Endothelial cell of umbilical vein (primary cell): ENCODE measurements around the gene PEAK3. TPM values are rescaled to one million over a fixed set of nuclear protein-coding genes. Genes with fewer than 3 reads are reported as not detected.

Source experiments
- BruUV-seq: library from RNA; stranded (reverse); fragments of 400-500 nt; replicated peaks from 2 replicates; lab custom pipeline; 2021; lab: Mats Ljungman, UMichigan
- CTCF ChIA-PET: fragments of 300-600, 350-600 bp; sonication (Branson Sonifier 250); formaldehyde crosslinking; loops from one replicate; lab custom pipeline; 2021; ENCODE audit warnings: antibody characterized with exemption, inconsistent platforms; lab: Charles Lee
- POLR2A ChIA-PET: fragments of 300-600, 350-600 bp; sonication (Branson Sonifier 250); formaldehyde crosslinking; loops from one replicate; lab custom pipeline; 2021; ENCODE audit warnings: antibody characterized with exemption, inconsistent platforms; lab: Charles Lee
- DNase-seq: peaks from one replicate; pipeline ENCODE4 v3.0.0-alpha.2; 2011; ENCODE audit warnings: low read depth, low spot score
- FAIRE-seq: peaks from 2 replicates; lab custom pipeline; 2011; peaks lifted over from hg19 to GRCh38; lab: Jason Lieb, UNC
- H2AFZ ChIP-seq: 2 replicates; pipeline ENCODE4 v1.6.0; 2012; ENCODE audit warnings: low read depth, low read length, control low read depth, inconsistent platforms
- H3K27ac ChIP-seq: 2 replicates; pipeline ENCODE4 v1.5.1; 2011; ENCODE audit warnings: low read depth, mild to moderate bottlenecking, control low read depth, low read length, moderate library complexity; ENCODE audit not compliant: insufficient read depth
- H3K27me3 ChIP-seq, 2 experiments: 2 replicates each; pipeline versions ENCODE4 v1.6.0 to v1.6.1; 2011; ENCODE audit warnings: low read length in 2 of 2, mixed read lengths in 1 of 2; ENCODE audit not compliant: control insufficient read depth in 2 of 2, insufficient read depth in 2 of 2
- H3K36me3 ChIP-seq, 2 experiments: 2 replicates in 1 of 2; 3 replicates in 1 of 2; pipeline ENCODE4 v1.5.1; 2011; ENCODE audit warnings: low read length in 2 of 2, mild to moderate bottlenecking in 1 of 2, moderate library complexity in 1 of 2; ENCODE audit not compliant: control insufficient read depth in 2 of 2, insufficient read depth in 2 of 2; ENCODE audit errors: extremely low read depth in 1 of 2
- H3K4me1 ChIP-seq: 3 replicates; pipeline ENCODE4 v1.5.1; 2011; ENCODE audit warnings: mild to moderate bottlenecking, low read length; ENCODE audit not compliant: control insufficient read depth, insufficient read depth; ENCODE audit errors: extremely low read depth
- H3K4me2 ChIP-seq: 2 replicates; pipeline ENCODE4 v1.6.1; 2011; ENCODE audit warnings: low read length, control low read depth, mixed read lengths; ENCODE audit not compliant: insufficient read depth
- H3K4me3 ChIP-seq, 3 experiments: fragments of 200-600 bp in 1 of 3; sonication (generic), shearing (Covaris generic) in 1 of 3; replicated peaks in 1 of 3; 2 replicates each; pipeline ENCODE4 v1.5.1; 2011 to 2016; ENCODE audit warnings: control low read depth in 3 of 3, low read length in 3 of 3, mild to moderate bottlenecking in 2 of 3, inconsistent platforms in 1 of 3, low read depth in 1 of 3, moderate library complexity in 1 of 3; ENCODE audit not compliant: insufficient read depth in 1 of 3
- H3K79me2 ChIP-seq: 2 replicates; pipeline ENCODE4 v1.6.0; 2012; ENCODE audit warnings: low read length, inconsistent platforms; ENCODE audit not compliant: control insufficient read depth, insufficient read depth
- H3K9ac ChIP-seq: replicated peaks from 2 replicates; pipeline ENCODE3; 2011; ENCODE audit warnings: low read length, control low read depth; ENCODE audit not compliant: insufficient read depth; ENCODE audit errors: extremely low read depth
- H3K9me1 ChIP-seq: replicated peaks from 3 replicates; pipeline ENCODE4 v1.6.0; 2011; ENCODE audit warnings: mild to moderate bottlenecking, low read length; ENCODE audit not compliant: control insufficient read depth, insufficient read depth; ENCODE audit errors: extremely low read depth
- H3K9me3 ChIP-seq: replicated peaks from 2 replicates; pipeline ENCODE4 v1.5.1; 2012; ENCODE audit warnings: low read length, inconsistent platforms; ENCODE audit not compliant: control insufficient read depth, insufficient read depth
- H4K20me1 ChIP-seq: replicated peaks from 2 replicates; pipeline ENCODE3; 2011; ENCODE audit warnings: mild to moderate bottlenecking, low read length; ENCODE audit not compliant: control insufficient read depth, insufficient read depth; ENCODE audit errors: extremely low read depth
- EZH2 ChIP-seq: IDR thresholded peaks from 2 replicates; pipeline ENCODE4 v1.6.1; 2012; ENCODE audit warnings: borderline replicate concordance, low read depth, mild to moderate bottlenecking, moderate library complexity, low read length, inconsistent platforms; ENCODE audit not compliant: severe bottlenecking
- FOS ChIP-seq: IDR thresholded peaks from 2 replicates; pipeline ENCODE4 v1.6.1; 2011; ENCODE audit warnings: mild to moderate bottlenecking, low read length, moderate library complexity, borderline replicate concordance; ENCODE audit not compliant: insufficient read depth
- GATA2 ChIP-seq: IDR thresholded peaks from 2 replicates; pipeline ENCODE4 v1.7.0; 2011; ENCODE audit warnings: low read depth, mild to moderate bottlenecking, moderate library complexity, mixed read lengths, low read length; ENCODE audit not compliant: insufficient read length, insufficient read depth
- JUN ChIP-seq: IDR thresholded peaks from 2 replicates; pipeline ENCODE4 v1.6.1; 2011; ENCODE audit warnings: borderline replicate concordance, low read depth; ENCODE audit not compliant: insufficient read length, insufficient read depth
- MAX ChIP-seq: IDR thresholded peaks from 2 replicates; pipeline ENCODE4 v1.6.1; 2011; ENCODE audit not compliant: insufficient read depth, insufficient read length
- MYC ChIP-seq: IDR thresholded peaks from one replicate; pipeline ENCODE4 v1.6.1; 2011; ENCODE audit warnings: mild to moderate bottlenecking, low read depth, low read length
- POLR2A ChIP-seq: IDR thresholded peaks from 2 replicates; pipeline ENCODE4 v1.6.1; 2012; ENCODE audit warnings: low read depth, mild to moderate bottlenecking, control low read depth, low read length
- POLR2AphosphoS5 ChIP-seq: IDR thresholded peaks from 2 replicates; pipeline ENCODE4 v1.6.1; 2012; ENCODE audit warnings: low read depth, mild to moderate bottlenecking, control low read depth, low read length, moderate library complexity; ENCODE audit not compliant: insufficient read depth
- dilution Hi-C: fragments of 300-500 bp; cut with MboI; formaldehyde crosslinking; loops from one replicate; pipeline ENCODE4 v1.15.0; 2019; ENCODE audit warnings: low sequenced_read_pairs; ENCODE audit not compliant: extremely low pct_ligation_motif_present
- intact Hi-C: fragments of 100-400 bp; cut with micrococcal nuclease; formaldehyde crosslinking; loops from one replicate; pipeline ENCODE4 v1.10.0; 2022
- polyA plus RNA-seq, 4 experiments: library from polyadenylated mRNA; depleted of rRNA in 3 of 4; stranded (reverse) in 3 of 4; unstranded in 1 of 4; fragments of >200 nt; gene quantifications; 2 replicates each; pipeline versions ENCODE4 v1.2.1 to v1.2.3, GENCODE V29; 2011 to 2012; ENCODE audit warnings: missing spikeins in 1 of 4
- total RNA-seq: library from RNA; stranded (reverse); gene quantifications from 2 replicates; pipeline ENCODE4 v1.2.3, GENCODE V29; 2021
- TF ChIP-seq, protein P1 (sequence below), 2 donors: IDR thresholded peaks; 1 replicate in 1 of 2; 2 replicates in 1 of 2; pipeline ENCODE4 v1.5.1; 2011; ENCODE audit warnings: low read length in 2 of 2, mild to moderate bottlenecking in 2 of 2, moderate library complexity in 2 of 2, control low read depth in 1 of 2, inconsistent platforms in 1 of 2, low read depth in 1 of 2; ENCODE audit not compliant: insufficient read depth in 1 of 2; ENCODE audit errors: extremely low read depth in 1 of 2

The PEAK3 gene
- total and polyA plus RNA-seq, 2 donors (not counting 3 experiments of a cell fraction or from before 2014, with no cell fraction given) = 0.03 TPM; not detected in 1

DNA sequence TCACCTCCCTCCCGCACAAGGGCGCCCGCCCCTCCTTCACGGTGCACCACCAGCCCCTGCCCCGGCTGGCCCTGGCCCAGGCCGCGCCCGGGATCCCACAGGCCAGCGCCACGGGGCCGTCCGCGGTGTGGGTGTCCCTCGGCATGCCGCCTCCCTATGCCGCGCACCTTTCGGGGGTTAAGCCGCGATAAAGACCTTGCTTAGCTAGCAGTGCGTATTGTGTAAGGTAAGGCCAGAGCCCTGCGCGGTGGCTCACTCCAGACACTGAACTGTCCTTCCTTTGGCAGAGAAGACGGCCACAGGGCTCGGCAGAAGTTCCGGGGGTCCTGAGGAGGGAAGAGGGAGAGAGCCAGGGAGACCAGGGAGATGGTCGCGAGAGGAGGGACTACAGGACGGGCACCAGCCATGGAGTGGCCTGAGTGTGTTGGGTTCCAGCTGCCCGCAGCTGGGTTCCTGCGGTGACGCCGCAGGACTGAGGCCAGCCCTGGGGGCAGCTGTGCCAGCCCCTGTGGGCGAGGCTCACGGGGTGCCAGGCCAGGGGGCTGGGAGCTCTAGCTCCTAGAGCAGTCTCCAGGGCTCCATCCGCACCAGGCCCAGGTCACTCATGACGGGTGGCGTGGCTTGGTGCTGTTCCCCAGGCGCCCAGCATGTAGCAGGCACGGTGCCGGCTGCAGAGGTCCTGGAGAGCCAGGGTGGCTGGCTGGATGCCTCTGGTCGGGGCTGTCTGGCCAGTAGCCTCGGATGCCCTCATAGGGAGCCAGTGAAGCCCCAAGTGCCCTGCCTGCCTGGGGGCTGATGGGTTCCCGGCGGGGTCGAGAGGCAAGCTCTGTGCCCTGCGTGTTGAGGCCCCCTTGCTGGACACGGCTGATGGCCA is 53.6 kb downstream of the PEAK3 start:
- no peak overlapping the region for H2AFZ ChIP-seq
- no TSS peak for BruUV-seq
- intact Hi-C loops = no loop called here
- no peaks in the 10 kb centered on the region for H3K4me1 ChIP-seq
- H3K27me3 ChIP-seq = no peaks in the 10 kb centered on the region
- H3K4me3 ChIP-seq = no peak overlapping the region
- DNase-seq (no peak), FAIRE-seq (no peak)
- no peak overlapping the region for H3K9ac ChIP-seq
- H3K27ac ChIP-seq = no peak overlapping the region
- no peak for TF ChIP-seq GATA2
- no peak for TF ChIP-seq POLR2AphosphoS5
- TF ChIP-seq MYC = no peak
- TF ChIP-seq POLR2A = no peak
- no peak for TF ChIP-seq MAX
- TF ChIP-seq, protein P1, sequence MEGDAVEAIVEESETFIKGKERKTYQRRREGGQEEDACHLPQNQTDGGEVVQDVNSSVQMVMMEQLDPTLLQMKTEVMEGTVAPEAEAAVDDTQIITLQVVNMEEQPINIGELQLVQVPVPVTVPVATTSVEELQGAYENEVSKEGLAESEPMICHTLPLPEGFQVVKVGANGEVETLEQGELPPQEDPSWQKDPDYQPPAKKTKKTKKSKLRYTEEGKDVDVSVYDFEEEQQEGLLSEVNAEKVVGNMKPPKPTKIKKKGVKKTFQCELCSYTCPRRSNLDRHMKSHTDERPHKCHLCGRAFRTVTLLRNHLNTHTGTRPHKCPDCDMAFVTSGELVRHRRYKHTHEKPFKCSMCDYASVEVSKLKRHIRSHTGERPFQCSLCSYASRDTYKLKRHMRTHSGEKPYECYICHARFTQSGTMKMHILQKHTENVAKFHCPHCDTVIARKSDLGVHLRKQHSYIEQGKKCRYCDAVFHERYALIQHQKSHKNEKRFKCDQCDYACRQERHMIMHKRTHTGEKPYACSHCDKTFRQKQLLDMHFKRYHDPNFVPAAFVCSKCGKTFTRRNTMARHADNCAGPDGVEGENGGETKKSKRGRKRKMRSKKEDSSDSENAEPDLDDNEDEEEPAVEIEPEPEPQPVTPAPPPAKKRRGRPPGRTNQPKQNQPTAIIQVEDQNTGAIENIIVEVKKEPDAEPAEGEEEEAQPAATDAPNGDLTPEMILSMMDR (IDR thresholded peaks at IDR 0.05; ENCODE audit: extremely low read depth in 1 of 2, insufficient read depth in 1 of 2, low read depth in 1 of 2, low read length in 2 of 2) = no peak
- no peak for TF ChIP-seq FOS
- no peak for TF ChIP-seq JUN
- no peak for TF ChIP-seq EZH2
- peaks cover 2 to 36% of the 10 kb centered on the region in 2 experiments for H3K36me3 ChIP-seq
- H3K9me3 ChIP-seq = no peaks in the 10 kb centered on the region
- H4K20me1 ChIP-seq = no peaks in the 10 kb centered on the region
- dilution Hi-C loops = no loop called here
- ChIA-PET CTCF (no interaction called here), POLR2A (no interaction called here)
- peaks cover 5% of the 10 kb centered on the region for H3K79me2 ChIP-seq
- no peak overlapping the region for H3K4me2 ChIP-seq
- no peaks in the 10 kb centered on the region for H3K9me1 ChIP-seq
